Astrocyte of the spinal cord (primary cell): ENCODE measurements around the gene PRRC1.

Experiments
- DNase-seq: peaks from one replicate; pipeline ENCODE4 v3.0.0; 2011; ENCODE audit warnings: low read depth, low spot score
- H3K4me3 ChIP-seq: 2 replicates; pipeline ENCODE4 v1.5.1; 2011; ENCODE audit warnings: low read depth, mild to moderate bottlenecking, low read length, moderate library complexity
- CTCF ChIP-seq: IDR thresholded peaks from 2 replicates; pipeline ENCODE4 v1.5.1; 2012; ENCODE audit warnings: low read depth, mild to moderate bottlenecking, low read length, inconsistent platforms
- in situ Hi-C: cut with HindIII; loops from 2 replicates; pipeline ENCODE4 v1.10.0; 2017; ENCODE audit warnings: low sequenced_read_pairs

The PRRC1 gene

DNA sequence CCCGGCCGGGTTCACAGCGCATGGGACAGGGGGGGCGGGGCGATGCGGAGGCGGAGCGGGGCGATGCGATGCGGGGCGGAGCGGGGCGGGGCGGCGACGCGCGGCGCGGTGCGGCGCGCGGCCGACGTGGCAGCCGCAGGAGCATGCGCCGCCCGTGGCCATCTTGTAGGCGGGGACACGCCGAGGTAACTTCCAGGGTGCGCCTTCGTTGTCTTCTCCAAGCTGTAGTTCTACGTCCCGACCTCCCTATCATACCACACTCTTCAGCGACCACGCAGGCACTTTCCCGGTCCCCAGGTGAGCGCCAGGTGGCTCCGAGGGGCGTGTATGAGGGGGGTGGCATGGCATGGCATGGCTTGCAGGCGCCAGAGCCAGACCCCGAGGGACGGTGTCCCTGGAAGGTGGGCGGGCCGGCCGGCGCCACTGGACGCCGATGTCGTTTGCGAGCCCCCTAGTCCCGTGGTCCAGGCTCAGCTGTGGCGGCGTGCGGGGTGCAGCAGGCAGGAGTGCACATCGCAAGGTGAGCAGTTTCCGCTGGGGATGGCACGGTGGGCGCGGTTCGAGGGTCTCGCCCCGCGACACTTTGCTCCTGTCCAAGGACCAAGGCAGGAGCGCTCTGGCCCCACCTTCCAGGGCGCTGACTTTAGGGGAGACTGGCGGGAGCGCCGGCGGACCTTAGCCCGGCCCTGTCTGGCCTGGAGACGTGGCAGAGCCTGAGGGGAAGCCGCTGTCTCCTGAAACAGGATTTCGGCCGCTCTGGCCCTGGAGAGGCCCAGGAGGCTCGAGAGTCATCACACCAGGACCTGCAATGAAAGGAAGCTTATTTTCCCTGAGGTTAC, at the start of gene PRRC1:
Gene PRRC1, plus strand, starts transcription at position 161 of the 839 bp plus-strand sequence. CDS start 5,840 bp downstream, outside the sequence.
- H3K4me3 ChIP-seq = peak within 1 kb of the TSS; percentile 99
- TF ChIP-seq CTCF = no peak
- in situ Hi-C loops = no loop called here
- peak; percentile 80 for DNase-seq

DNA sequence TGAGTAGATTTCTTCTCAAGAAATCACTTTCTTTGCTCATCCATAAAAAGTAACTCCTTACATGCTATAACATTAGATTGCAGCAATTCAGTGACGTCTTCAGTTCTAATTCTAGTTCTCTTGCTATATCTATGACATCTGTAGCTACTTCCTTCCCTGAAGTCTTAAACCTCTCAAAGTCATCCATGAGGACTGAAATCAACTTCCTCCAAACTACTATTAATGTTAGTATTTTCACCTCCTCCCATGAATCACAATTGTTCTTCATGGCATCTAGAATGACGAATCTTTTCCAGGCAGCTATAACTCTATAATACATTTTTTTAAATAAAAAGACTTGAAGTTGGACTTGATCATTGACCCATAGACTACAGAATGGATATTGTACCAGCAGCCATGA, 46.2 kb upstream of the PRRC1 start:
- H3K4me3 ChIP-seq = no peak overlapping the region
- DNase-seq = no peak
- no peak for TF ChIP-seq CTCF
- in situ Hi-C loops = no loop called here

GRCh38 chr5:127472700-127473099, 44.7 kb upstream of the PRRC1 start:
- TF ChIP-seq CTCF = no peak

GRCh38 chr5:127486471-127486870, 31.0 kb upstream of the PRRC1 start:
- no peak overlapping the region for H3K4me3 ChIP-seq
- in situ Hi-C loops = no loop called here
- no peak for TF ChIP-seq CTCF
- DNase-seq = no peak

More at GRCh38 chr5:127472700-127473099, 44.7 kb upstream of the PRRC1 start:
- in situ Hi-C loops = no loop called here
- DNase-seq = no peak
- no peak overlapping the region for H3K4me3 ChIP-seq

GRCh38 chr5:127492854-127493738, 24.3 kb upstream of the PRRC1 start:
- H3K4me3 ChIP-seq = no peak overlapping the region
- DNase-seq = peak; percentile 84
- peak; percentile 63 for TF ChIP-seq CTCF
- in situ Hi-C loops = no loop called here

DNA sequence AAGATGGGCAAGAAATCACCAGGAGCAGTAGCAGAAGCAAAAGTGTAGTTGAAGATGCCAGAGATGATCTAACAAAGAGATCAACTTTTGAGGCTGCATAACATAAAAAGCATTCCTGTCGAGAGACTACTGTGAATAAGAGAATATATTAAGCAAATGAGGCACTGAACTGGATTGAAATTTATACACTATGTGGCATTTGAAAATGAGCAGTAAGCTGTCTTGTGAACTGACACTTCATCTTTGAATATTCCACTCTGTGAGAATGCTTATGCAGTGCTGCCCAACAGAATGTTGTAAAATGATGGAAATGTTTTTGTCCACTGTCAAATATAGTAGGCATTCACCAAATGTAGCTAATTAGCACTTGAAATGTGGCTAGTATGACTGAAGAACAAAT, 18.9 kb upstream of the PRRC1 start:
- in situ Hi-C loops = no loop called here
- no peak overlapping the region for H3K4me3 ChIP-seq
- DNase-seq = no peak
- TF ChIP-seq CTCF = no peak
